Superior temporal gyrus (tissue), 1 donor: ENCODE measurements around the gene TMEM52B.
"Not testable (repeated sequence)": the region's sequence is repeated elsewhere in the genome, so short reads cannot be mapped to it uniquely, and the experiment has no call there.

Experiments
- DNase-seq: peaks from one replicate; pipeline ENCODE4 v3.0.0-alpha.2; 2016; ENCODE audit errors: extremely low spot score

TMEM52B gene

GRCh38 chr12:10211940-10212738, 33.3 kb downstream of the TMEM52B start:
- peak; percentile 96 for DNase-seq

DNA sequence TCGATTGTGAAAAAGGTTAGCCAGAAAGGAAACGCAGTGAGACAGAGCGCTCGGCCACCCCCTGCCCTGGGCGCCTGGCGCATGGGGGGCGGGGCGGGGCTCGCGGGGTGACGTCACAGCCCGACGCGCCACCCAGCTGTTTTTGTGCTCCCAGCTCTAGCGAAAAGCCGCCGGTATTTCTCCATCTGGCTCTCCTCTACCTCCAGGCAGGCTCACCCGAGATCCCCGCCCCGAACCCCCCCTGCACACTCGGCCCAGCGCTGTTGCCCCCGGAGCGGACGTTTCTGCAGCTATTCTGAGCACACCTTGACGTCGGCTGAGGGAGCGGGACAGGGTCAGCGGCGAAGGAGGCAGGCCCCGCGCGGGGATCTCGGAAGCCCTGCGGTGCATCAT, 33.9 kb downstream of the TMEM52B start, which contains the start of gene GABARAPL1:
Gene GABARAPL1, plus strand, starts transcription at position 139 of the 393 bp plus-strand sequence. Its CDS starts 253 bp downstream, at position 392.
- peak; percentile 87 for DNase-seq

GRCh38 chr12:10213168-10214135, 34.6 kb downstream of the TMEM52B start:
- peak; percentile 78 for DNase-seq

DNA sequence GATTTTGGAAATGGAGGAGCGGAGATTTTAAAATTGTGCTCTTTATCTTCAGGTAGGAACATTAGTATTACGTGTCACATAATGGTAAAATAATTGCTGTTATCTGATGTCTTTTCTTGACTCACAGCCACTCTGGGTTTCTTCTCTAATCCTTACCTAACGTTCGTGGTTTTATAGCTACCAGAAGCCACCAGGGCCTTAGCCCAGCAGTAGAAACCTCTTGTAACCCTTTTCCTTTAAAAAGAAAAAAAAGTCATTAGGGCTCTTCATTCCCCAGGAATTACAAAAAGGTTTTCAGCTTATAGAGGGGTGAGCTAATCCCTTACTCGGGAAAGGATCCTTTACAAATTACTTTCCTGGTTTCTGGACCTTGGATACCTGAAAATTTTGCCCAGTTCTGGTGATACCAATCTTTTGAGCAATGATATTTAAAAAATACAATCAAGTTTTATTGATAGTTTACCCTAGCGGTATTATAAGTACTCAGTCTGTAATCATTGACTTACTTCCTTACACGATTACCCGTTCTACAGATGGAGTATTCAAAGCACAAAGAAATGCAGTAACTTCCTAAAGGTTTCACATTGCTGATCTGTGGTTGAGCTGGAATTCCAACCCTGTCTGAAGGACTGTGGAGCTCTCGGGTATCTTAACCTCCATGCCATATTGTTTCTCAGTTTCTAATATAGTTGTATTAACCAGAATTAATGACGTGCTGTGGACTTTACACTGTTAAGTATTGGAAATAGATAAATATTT, 35.5 kb downstream of the TMEM52B start:
- peak; percentile 68 for DNase-seq

- no peak for DNase-seq
Observed at GRCh38 chr12:10214895-10215267, 36.0 kb downstream of the TMEM52B start.

- no peak for DNase-seq
Observed at GRCh38 chr12:10215436-10215835, 36.6 kb downstream of the TMEM52B start.

DNA sequence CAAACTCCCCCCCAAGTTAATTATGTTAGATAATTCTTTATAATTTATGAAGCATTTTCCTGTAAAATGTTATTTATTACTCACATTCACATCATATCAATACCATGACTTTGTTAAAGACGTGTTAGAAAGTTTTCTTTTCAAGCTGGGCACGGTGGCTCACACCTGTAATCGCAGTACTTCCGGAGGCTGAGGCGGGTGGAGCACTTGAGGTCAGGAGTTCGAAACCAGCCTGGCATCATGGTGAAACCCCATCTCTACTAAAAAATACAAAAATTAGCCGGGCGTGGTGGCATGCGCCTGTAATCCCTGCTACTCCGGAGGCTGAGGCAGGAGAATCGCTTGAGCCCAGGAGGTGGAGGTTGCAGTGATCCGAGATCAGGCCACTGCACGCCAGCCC, 37.1 kb downstream of the TMEM52B start:
- DNase-seq = not testable (repeated sequence)

DNA sequence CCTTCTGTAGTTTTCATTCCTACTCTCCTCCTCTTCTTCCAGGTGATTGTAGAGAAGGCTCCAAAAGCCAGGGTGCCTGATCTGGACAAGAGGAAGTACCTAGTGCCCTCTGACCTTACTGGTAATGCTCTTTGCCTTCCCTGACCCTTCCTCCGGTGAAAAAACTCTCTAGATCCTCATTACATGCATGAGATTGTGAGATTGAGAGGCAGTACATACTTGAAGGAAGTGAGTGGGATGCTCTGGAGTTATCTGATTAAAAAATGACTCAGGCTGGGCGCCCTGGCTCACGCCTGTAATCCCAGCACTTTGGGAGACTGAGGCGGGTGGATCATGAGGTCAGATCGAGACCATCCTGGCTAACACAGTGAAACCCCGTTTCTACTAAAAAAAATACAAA, 39.2 kb downstream of the TMEM52B start:
- no peak for DNase-seq

DNA sequence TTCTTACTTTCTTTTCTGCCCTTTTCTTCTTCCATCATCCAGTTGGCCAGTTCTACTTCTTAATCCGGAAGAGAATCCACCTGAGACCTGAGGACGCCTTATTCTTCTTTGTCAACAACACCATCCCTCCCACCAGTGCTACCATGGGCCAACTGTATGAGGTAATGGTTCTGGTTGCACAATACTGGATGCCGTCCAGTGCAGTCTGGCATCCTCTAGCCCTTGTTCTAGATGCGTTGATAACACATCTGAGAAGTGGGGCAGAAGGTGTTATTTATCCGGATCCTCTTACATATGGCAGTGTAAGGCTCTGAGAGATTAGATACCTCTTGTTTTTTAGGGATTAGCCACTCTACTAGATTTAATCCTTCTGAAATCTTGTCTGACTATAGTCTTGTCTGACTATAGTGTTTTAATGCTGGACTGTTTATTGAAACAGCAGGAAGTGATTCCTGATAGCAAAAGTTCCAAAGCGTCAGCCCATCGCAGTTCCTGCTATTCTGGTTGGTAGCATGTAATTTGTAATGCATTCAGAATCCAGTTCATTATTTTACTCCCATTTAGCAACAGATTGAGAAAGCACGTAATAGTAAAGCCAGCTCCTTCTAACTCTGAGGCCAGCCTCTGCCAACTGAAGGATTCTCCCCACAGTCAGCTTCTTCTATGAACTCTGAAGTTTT, 41.7 kb downstream of the TMEM52B start:
- DNase-seq = peak; percentile 81

GRCh38 chr12:10221846-10222245, 43.0 kb downstream of the TMEM52B start:
- DNase-seq = no peak

GRCh38 chr12:10223208-10223607, 44.4 kb downstream of the TMEM52B start:
- DNase-seq = peak; percentile 41

DNA sequence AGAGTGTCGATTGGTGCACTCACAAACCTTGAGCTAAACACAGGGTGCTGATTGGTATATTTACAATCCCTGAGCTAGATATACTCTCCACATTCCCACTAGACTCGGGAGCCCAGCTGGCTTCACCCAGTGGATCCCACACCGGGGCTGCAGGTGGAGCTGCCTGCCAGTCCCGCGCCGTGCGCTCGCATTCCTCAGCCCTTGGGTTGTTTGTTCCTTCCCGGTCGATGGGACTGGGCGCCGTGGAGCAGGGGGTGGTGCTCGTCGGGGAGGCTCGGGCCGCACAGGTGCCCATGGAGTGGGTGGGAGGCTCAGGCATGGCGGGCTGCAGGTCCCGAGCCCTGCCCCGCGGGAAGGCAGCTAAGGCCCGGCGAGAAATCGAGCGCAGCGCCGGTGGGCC, 46.6 kb downstream of the TMEM52B start:
- DNase-seq = not testable (repeated sequence)

GRCh38 chr12:10226086-10226485, 47.3 kb downstream of the TMEM52B start:
- DNase-seq = no peak

DNA sequence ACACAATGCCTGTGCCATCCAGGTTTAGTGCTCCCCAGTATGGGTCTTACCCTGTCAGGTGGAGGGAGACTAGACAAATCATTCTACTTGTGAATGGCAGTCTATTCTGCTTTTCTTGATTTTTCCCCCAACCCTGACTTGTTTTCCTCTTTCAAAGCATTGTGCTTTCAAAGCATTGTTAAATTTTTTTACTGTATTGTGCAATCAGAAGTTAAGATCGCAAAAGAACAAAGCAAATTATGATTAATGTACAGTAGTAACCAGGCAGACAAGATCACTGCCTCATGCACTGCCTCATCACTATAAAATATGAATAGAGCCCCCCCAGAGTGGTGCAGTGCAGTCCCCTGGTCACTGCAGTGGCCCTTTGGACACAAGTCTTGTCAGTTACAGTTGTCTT, 47.9 kb downstream of the TMEM52B start:
- no peak for DNase-seq

- DNase-seq = no peak
Observed at GRCh38 chr12:10227648-10228047, 48.8 kb downstream of the TMEM52B start.

DNA sequence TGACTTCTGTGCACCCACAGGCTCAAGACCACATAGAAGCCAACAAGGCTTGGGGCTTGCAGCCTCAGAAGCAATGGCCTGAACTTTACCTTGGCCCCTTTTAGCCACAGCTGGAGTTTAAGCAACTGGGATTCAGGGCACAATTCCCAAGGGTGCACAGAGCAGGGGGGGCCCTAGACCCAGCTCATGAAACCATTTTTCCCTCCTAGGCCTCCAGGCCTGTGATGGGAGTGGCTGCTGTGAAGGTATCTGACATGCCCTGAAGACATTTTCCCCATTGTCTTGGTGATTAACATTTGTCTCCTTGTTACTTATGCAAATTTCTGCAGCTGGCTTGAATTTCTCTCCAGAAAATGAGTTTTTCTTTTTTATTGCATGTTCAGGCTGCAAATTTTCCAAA, 55.7 kb downstream of the TMEM52B start:
- no peak for DNase-seq

GRCh38 chr12:10235761-10236631, 57.2 kb downstream of the TMEM52B start:
- DNase-seq = peak; percentile 88

GRCh38 chr12:10236720-10237119, 57.9 kb downstream of the TMEM52B start:
- no peak for DNase-seq

DNA sequence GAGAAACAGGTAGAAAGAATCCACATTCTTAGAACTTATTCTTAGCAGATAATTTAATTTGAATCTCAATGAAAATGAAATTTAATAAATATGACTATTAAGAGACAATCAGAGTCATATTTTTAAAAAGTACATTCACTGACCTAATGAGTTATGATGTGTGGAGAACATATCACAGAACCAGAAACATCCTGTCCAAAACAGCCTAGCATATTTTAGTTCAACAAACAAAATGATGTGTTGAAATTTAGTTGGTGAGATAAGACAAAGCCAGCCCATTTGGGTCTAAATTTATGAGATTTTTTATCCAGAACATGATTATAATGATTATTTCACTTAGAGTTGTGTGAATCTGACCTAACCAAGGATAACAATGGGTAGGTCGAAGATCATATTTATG, 59.7 kb downstream of the TMEM52B start:
- DNase-seq = no peak

GRCh38 chr12:10241290-10241689, 62.5 kb downstream of the TMEM52B start:
- no peak for DNase-seq
